ENCODE measurements around the gene GPER1. TPM values are rescaled to one million over a fixed set of nuclear protein-coding genes. Genes with fewer than 3 reads are reported as not detected.

The GPER1 gene
- total RNA-seq, 1 experiment from 2014 or later, result not detected

DNA sequence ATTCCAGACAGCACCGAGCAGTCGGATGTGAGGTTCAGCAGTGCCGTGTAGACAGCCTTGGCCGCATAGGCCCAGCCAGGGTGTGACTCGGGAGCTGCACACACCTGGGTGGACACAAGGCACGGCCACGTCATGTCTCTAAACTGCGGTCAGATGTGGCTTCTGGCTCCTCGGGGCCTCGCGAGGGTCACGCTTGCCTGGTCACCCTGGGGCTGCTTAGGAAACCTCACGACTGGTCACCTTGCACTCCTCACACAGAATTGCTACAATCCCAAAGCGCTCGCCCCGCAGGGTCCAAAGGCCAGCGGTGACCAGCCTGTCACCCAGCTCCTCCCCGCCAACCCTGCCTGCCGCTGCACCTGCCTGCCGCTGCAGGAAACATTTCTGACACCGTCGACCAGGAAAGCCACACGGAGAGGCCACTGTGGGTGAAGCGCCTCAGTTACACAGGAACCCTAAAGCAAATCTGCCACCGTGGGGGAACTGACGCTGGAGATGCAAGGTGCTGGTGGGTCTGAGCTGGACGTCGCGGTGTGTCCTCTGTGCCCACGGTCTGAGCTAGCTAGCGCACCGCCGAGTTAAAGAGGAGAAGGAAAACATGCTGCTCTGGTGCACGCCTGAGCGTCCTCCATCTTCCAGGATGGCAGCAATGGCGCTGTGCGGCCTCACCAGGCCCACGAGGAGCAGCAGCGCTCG lies 5.0 kb downstream of the GPER1 start:
- no peaks in the 10 kb centered on the region for H3K9me3 Mint-ChIP-seq
- Histone ChIP-seq H3K23ac (ENCODE audit: insufficient read length, low read depth, low read length) (no peak overlapping the region), H3K9ac (ENCODE audit: extremely low read depth, insufficient read length, low read length) (no peak overlapping the region), H4K5ac (ENCODE audit: insufficient read length, low read depth, low read length) (no peak overlapping the region), H2BK20ac (ENCODE audit: low read depth, low read length, poor library complexity, severe bottlenecking) (no peak overlapping the region), H2AFZ (ENCODE audit: low read length) (no peak overlapping the region), H3K27ac (ENCODE audit: insufficient read length, low read depth, low read length) (no peak overlapping the region), H3K79me2 (ENCODE audit: insufficient read depth, low read length) (peaks cover under 1% of the 10 kb centered on the region; the same call in 1 of the 2 replicates), H3K9me3 (ENCODE audit: control insufficient read depth, low read depth, low read length) (no peaks in the 10 kb centered on the region), H4K20me1 (ENCODE audit: control insufficient read depth, insufficient read depth, insufficient read length) (peaks cover 9% of the 10 kb centered on the region), H4K91ac (ENCODE audit: insufficient read length, low read depth, low read length) (no peak overlapping the region), H3K4ac (ENCODE audit: low read depth, low read length) (no peak overlapping the region), H3T11ph (ENCODE audit: low read length) (no peak overlapping the region), H3K27me3 (ENCODE audit: insufficient read depth, low read length) (no peaks in the 10 kb centered on the region), H3K4me2 (ENCODE audit: insufficient read depth, insufficient read length, low read length) (no peak overlapping the region), H2BK120ac (ENCODE audit: low read depth, low read length, poor library complexity, severe bottlenecking) (no peak overlapping the region), H2BK15ac (ENCODE audit: low read depth, low read length) (no peak overlapping the region), H3K14ac (ENCODE audit: insufficient read depth, low read length) (no peak overlapping the region; the same call in 1 of the 2 replicates), H3K56ac (ENCODE audit: insufficient read length, low read depth, low read length) (no peak overlapping the region), H3K79me1 (ENCODE audit: insufficient read depth, low read depth, low read length, poor library complexity, severe bottlenecking) (peaks cover 1% of the 10 kb centered on the region), H2AK5ac (ENCODE audit: insufficient read length, low read length) (no peak overlapping the region), H3K18ac (ENCODE audit: insufficient read length, low read depth, low read length) (no peak overlapping the region), H3K23me2 (ENCODE audit: insufficient read length, low read depth, low read length, poor library complexity, severe bottlenecking) (no peaks in the 10 kb centered on the region), H2BK12ac (ENCODE audit: insufficient read length, low read depth, low read length) (no peak overlapping the region), H2BK5ac (ENCODE audit: insufficient read length, low read length) (no peak overlapping the region), H4K8ac (replicated peaks; ENCODE audit: insufficient read length, low read depth, low read length) (no peak overlapping the region), H3K4me1 (ENCODE audit: insufficient read depth, low read length) (no peaks in the 10 kb centered on the region)
- WGBS (ENCODE audit: extremely low coverage, insufficient read length, low lambda C conversion rate), result no CpG with 5 or more reads among the region's 40 CpGs
- H3K27ac Mint-ChIP-seq, result peak overlapping the region in 1 of 3 experiments; percentile 23; a peak in 1 of 7 replicates
- DNase-seq, result no peak
- no peaks in the 10 kb centered on the region; the same call in 1 of the 2 replicates for H3K27me3 Mint-ChIP-seq (ENCODE audit: low read depth)
- TF ChIP-seq, protein P1, sequence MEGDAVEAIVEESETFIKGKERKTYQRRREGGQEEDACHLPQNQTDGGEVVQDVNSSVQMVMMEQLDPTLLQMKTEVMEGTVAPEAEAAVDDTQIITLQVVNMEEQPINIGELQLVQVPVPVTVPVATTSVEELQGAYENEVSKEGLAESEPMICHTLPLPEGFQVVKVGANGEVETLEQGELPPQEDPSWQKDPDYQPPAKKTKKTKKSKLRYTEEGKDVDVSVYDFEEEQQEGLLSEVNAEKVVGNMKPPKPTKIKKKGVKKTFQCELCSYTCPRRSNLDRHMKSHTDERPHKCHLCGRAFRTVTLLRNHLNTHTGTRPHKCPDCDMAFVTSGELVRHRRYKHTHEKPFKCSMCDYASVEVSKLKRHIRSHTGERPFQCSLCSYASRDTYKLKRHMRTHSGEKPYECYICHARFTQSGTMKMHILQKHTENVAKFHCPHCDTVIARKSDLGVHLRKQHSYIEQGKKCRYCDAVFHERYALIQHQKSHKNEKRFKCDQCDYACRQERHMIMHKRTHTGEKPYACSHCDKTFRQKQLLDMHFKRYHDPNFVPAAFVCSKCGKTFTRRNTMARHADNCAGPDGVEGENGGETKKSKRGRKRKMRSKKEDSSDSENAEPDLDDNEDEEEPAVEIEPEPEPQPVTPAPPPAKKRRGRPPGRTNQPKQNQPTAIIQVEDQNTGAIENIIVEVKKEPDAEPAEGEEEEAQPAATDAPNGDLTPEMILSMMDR (conservative IDR thresholded peaks at IDR 0.05), result no peak
- H3K36me3 Mint-ChIP-seq (ENCODE audit: insufficient read depth in 1 of 3, low read depth in 3 of 3), result peaks cover 1 to 17% (median 12%) of the 10 kb centered on the region in 3 experiments; a peak in 5 of 7 replicates
- no peak overlapping the region for H3K4me3 Mint-ChIP-seq
- H3K4me1 Mint-ChIP-seq, result peaks cover 10 to 11% of the 10 kb centered on the region in 2 experiments

Measured in H9 (cell line).